GM19351 (cell line): ENCODE results near the gene TMEM41A.
"Not testable (repeated sequence)": the region's sequence is repeated elsewhere in the genome, so short reads cannot be mapped to it uniquely, and the experiment has no call there.

ENCODE experiments used
- ATAC-seq: cut with Tn5 transposase; IDR thresholded peaks from one replicate; pipeline ENCODE4 v1.9.1; 2021; ENCODE audit warnings: mild to moderate bottlenecking, moderate library complexity; ENCODE audit not compliant: unreplicated experiment

The TMEM41A gene

DNA sequence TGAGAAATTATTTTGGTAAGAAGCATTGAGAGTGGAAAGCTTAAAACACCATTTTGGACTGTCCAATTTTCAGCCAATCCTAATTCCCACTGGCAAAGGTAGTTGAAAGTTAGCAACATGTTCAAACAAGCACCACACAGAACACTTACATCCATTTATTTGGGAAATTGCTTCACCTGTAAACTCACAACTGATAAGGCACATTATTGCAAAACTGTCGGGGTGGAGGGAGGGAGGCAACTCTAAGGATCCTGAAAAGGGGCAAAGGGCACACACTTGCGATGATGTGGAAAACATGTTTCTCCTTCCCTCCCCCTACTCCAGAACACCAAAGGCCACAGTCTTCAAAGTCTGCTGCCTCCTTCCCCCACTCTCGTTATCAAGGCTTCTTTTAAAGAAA lies 9.4 kb downstream of the TMEM41A start:
- ATAC-seq, result no peak

DNA sequence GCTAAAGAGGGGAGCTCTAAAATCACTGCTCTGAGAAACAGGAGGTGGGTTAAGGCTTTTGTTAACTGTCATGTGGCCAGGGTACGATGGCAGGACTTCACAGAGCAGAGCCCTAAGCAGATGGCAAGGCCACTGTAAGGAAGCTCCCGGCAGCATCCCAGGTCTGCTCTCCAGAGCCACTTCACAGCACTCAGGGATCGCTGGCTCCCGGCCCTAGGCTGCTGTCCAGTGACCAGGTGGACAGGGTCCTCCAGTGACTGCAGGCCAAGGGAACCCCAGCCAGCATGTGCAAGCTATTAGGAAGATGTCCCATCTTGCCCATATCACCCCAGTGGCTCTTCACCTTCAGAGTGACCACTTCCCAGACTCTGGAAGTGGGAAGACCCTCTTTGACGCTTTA lies 10.4 kb downstream of the TMEM41A start:
- ATAC-seq, result no peak

DNA sequence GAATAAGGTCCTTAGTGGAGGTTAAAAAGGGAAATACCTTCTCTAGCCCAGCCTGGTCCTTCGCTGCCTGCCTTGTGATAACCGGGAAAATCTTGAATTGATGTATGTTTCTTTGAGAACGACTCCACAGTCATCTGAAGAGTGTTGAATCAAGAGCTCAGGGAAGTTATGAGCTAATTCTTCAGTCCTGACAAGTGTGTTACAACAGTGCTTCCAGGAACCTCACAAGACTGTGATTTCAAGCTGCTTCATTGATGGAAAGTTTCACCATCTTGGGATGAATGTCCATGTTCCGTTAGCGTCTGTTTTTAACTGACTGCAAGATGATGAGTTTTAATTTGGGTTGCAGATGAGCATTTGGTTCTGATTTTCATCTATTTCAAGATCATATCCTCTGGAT lies 12.4 kb downstream of the TMEM41A start:
- no peak for ATAC-seq

DNA sequence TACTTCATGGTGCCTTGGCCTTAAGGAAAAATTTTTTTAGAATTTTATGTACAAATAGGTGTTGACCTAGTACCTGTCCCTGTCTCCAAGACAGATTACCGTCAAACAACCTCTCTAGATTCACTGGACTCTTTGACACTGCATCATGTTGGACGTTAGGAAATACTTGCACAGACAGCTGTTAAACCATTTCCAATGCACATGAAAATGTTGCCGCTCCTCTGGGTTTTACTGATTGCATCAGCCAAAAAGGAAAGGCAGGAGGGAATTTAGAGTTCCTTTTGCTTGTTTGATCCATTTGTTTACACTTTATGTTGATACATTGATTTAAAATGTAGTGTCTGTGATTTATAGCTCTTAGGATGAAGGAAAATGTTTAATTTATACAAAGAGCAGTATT lies 14.5 kb downstream of the TMEM41A start:
- no peak for ATAC-seq

DNA sequence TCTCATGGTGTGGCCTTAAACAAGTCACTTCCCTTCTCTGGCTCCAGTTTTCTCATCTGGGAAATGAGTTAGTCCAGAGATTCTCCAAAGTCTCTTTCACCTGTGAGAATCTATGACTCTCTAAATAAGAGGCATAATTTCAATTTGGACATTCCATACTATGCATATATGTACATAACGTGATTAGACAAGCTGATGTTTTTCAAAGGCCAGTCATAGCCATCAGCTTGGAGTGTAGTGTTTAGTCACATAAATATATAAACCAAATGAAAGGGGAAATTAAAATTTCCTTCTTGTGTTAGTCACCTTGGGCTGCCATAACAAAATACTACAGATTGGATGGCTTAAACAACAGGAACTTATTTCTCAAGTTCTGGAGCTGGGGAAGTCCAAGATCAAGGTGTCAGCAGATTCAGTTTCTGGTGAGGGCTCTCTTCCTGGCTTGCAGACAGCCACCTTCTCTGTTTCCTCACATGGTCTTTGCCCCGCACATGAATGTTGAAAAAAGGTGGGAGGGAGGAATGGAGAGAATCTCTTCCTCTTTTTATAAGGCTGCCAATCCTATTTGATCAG lies 19.4 kb downstream of the TMEM41A start:
- no peak for ATAC-seq

DNA sequence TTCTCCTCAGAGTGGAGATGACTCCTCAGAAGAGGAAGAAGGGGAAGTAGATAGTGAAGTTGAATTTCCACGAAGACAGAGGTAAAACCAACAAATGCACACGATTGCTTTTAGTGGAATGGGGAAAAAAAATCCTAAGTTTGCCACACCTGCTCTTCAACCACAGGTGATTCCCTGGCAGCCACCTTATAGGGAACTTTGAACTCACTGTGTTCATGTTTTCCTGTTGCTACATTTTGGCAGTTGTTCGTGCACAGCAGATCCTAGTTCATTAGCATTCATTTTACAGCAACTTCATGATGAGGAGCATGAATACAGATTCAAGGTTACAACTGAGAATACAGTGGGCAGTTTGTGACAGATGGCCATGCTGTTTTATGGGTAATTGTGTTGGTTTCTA lies 21.5 kb downstream of the TMEM41A start:
- no peak for ATAC-seq

DNA sequence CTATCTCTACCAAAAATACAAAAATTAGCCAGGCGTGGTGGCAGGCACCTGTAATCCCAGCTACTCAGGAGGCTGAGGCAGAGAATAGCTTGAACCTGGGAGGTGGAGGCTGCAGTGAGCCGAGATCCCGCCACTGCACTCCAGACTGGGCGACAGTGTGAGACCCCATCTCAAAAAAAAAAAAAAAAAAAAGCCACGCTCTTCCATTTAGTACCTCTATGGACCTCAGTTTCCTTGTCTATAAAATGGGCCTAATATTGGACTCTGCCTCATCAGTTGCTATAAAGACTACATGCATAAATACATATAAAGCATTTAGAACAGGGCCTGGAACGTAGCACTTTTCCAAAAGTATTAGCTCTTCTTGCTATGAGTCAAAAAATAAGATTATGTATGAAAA lies 23.9 kb downstream of the TMEM41A start:
- ATAC-seq, result not testable (repeated sequence)

DNA sequence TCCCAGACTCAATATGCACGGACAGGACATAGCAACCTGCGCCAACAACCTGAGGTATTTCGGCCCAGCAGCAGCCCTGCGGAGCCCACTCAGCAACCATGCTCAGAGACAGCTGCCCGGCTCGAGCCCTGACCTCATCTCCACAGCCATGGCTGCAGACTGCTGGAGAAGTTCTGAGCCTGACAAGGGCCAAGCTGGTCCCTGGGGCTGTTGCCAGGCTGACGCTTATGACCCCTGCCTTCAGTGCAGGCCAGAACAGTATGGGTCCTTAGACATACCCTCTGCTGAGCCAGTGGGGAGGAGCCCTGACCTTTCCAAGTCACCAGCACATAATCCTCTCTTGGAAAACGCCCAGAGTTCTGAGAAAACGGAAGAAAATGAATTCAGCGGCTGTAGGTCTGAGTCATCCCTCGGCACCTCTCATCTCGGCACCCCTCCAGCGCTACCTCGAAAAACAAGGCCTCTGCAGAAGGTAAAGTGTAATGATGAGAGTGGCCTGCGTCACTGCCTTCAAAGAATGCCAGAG lies 25.5 kb downstream of the TMEM41A start:
- no peak for ATAC-seq

DNA sequence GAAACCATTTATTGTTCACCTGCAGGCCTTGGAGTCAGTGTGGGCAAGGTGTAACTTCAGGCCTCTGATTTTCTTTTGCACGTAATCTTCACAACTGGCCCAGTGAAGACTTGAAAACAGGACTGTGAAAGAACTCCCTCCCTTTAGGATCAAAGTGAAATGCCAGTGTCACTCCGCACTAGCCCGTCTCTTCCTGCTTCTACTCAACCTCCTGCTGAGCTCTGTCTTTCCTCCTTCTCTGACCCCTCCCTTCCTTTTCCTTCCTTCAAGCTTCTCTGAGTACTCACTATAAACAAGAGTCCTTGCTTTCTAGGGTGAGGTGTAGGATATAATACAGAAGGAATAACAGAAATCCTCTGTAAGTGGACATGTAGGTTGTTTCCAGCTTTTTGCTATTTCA lies 28.5 kb downstream of the TMEM41A start:
- ATAC-seq, result no peak

DNA sequence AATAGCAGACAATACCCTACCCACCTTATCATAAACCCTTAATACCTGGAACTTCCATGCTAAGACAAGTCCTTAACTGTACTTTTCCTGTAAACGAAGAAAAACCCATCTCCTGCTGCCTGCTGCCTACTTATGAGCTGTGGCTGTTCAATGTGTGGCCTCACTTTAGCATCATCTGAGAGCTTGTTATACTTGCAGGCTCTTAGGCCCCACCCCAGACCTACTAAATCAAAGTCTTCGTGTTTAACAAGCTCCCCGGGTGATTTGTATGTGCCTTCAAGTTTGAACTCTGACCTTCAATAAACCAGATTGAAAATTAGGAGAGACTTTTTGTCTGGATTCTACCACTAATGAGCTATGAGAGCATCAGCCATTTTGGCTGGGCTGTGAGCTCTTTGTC lies 29.3 kb downstream of the TMEM41A start:
- ATAC-seq, result no peak

DNA sequence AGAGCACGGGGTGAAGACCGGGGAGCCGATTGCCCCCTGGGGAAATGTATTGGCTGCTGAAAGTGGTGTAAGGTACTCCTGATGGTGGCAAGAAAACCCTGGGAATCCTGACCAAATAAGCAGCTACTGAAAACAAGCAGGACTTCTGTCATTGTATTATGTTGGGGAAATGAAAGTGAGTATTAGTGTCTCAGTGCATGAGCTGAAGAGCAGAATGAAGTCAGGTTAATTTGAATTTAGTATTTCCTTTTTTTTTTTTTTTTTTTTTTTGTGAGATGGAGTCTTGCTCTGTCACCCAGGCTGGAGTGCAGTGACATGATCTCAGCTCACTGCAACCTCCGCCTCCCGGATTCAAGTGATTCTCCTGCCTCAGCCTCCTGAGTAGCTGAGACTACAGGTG lies 32.7 kb downstream of the TMEM41A start:
- ATAC-seq, result not testable (repeated sequence)

DNA sequence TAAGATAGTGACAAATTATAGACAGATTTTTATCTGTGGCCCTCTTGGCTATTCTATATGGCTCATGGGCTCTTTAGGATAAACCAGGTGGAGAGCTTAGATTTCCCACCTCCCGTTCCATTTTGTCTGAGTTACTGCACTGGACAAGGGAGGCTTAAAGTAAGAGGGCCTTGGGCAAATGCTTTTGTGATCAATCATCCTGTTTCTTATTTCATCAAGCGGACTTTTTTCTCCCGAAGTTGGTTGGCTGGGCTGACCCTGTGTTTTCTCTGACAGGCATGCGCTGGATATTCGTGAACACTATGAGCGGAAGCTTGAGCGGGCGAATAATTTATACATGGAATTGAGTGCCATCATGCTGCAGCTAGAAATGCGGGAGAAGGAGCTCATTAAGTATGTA lies 33.4 kb downstream of the TMEM41A start:
- no peak for ATAC-seq

DNA sequence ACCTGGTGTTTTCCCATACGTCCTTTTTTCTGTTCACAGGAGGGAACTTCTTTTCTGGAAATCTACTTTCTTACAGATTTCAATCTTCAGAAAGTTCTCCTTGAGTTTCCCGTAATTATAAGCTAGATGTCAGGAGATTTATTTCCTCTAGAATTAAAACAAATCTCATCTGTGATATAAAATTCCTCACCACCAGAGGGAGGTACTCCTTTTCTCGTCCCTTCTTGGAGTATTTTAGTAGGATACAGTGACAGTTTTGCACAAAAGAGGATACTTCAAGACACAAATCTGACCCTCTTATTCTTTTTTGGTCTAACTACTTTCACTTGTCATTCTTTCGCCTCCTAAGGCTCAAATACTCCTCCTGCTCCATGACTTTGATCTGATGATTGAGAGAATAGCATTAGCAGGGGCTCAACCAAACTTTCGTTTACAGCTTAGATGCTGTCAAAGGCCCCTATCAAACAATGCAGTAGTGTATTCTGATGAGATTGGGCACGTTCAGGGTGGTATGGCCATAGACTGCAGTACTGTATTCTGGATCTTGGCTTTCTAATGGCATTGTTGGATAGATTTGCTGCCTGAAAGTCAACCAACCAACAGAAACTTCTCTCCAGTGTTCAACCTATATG lies 38.0 kb downstream of the TMEM41A start:
- no peak for ATAC-seq

DNA sequence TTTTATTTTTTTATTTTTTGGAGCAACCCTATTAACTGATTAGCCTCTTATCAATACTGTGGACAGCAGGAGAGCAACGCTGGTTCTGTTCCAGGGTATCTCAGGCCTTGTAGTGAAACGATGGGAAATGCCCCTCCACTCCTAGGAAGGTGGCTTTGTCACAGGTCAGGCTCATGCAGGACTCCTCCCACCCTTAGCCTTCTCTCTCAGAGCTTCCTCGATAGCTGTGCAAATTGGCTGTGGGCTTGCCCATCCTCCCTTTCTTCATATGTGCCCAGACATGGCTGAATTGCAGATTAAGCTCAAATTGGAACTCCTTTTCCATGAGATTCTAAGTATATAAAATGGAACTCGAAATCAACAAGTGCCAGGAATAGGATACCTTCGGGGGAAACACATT lies 38.5 kb downstream of the TMEM41A start:
- no peak for ATAC-seq

DNA sequence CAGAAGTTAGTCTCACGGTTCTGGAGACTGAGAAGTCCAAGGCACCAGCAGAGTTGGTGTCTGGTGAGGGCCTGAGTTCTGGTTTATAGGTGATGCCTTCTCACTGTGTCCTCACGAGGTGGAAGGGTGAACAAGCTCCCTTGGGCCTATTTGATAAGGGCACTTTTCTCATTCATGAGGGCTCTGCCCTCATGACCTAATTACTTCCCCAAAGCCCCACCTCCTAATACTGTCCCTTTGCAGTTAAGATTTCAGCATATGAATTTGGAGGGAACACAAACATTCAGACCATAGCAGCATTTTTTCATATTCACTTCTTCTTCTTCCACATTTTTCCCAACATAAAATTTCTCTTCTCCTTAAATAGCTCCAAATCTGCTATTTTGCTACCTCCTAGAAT lies 41.5 kb downstream of the TMEM41A start:
- no peak for ATAC-seq

DNA sequence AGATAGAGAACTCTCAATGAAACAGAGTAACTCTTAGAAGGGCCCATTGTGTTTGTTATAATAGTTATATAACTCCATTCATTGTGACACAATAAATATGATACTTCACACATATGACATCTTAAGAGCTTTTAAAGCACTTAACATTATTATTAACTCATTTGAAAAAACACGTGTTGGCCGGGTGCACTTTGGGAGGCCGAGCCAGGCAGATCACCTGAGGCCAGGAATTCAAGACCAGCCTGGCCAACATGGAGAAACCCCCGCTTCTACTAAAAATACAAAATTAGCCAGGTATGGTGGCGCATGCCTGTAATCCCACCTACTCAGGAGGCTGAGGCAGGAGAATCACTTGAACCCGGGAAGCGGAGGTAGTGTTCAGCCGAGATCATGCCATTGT lies 47.4 kb downstream of the TMEM41A start:
- ATAC-seq, result not testable (repeated sequence)

DNA sequence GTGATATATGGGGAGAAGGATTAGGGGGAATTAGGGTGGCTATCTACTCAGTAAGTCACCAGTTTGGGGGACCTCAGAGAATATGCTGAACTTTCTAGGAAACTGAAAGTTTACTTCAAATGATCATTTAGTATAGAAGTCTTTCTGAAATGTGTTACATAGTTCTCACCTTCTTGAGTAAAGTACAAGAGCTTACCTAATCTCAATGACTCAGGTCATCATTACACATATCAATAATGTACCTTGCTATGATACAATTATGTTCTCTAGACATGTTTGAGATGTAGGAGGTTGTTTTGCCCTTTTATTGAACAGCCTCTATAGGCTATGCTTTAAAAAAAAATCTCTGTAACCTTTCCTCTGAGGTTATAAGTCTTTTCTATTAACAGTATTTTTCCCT lies 50.7 kb downstream of the TMEM41A start:
- ATAC-seq, result no peak

DNA sequence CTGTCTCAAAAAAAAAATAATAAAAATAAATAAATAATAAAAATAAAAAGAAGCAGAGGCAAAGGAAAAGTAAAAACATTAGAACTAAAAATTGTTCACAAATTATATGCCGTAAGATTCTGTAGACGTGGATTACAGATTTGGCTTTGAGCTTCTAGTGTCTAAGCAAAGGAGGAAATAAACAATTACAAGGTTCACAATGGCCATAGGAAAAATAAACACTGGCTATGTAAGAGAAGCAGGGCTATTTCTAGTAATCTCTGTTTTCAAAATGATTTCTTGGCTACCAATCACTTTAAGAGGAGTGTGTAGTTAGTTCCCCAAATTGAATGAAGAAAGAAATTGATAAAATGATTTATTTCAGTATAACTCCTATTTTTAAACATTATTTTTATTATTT lies 54.5 kb downstream of the TMEM41A start:
- ATAC-seq, result no peak

DNA sequence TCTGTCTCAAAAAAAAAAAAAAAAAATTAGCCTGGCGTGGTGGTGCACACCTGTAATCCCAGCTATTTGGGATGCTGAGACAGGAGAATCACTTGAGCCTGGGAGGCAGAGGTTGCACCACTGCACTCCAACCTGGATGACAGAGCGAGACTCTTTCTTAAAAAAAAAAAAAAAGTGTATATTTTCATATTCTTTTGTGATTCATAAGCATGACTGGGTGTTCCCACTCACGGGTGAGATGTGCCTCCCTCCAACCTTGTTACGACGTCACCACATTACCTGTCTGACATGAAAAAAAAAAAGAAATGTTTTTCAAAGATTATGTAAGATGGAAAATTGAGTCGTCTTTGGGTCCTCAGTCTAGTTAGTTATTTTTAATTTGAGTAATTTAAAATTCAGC lies 56.8 kb downstream of the TMEM41A start:
- ATAC-seq, result no peak

DNA sequence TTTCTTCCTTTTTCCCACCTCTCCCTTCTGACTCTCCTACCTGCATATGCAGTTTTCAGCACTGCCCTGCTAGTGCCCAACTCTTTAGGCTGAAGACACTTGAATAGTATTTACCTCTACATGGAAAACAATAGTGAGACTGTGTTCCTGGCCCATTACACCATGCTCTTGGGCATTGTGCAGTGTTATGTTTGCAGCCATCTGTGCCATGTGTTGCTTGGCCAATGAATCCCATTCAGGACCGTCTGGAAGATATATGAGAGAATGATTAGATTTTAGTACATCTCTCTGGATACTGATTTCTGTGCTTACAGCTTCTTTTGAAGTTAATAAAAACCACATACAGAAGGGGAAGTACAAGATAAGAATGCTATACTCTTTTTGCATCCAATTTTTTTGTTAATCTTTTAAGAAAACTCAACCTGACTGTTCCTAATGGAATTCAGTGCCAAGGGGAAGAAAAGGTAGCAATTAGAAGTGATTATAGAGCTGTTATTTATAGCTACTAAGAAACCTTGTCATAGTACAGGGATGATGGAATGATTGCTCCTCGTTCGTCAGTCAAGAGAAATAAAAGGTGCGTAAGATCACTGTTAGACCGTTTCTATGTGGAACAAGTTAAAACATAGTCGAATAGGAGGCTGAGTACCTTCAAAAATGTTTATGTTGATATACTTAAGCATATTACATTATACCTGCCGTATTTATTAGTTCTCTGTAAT lies 58.9 kb downstream of the TMEM41A start:
- ATAC-seq, result no peak
